NCI-H2081 (cell line): ENCODE results near the gene FAM3B.
"Not testable (repeated sequence)": the region's sequence is repeated elsewhere in the genome, so short reads cannot be mapped to it uniquely, and the experiment has no call there.

Experiments
- DNase-seq, 2 experiments: peaks; one replicate each; lab custom pipeline; 2025; lab: John Stamatoyannopoulos, UW

FAM3B gene

DNA sequence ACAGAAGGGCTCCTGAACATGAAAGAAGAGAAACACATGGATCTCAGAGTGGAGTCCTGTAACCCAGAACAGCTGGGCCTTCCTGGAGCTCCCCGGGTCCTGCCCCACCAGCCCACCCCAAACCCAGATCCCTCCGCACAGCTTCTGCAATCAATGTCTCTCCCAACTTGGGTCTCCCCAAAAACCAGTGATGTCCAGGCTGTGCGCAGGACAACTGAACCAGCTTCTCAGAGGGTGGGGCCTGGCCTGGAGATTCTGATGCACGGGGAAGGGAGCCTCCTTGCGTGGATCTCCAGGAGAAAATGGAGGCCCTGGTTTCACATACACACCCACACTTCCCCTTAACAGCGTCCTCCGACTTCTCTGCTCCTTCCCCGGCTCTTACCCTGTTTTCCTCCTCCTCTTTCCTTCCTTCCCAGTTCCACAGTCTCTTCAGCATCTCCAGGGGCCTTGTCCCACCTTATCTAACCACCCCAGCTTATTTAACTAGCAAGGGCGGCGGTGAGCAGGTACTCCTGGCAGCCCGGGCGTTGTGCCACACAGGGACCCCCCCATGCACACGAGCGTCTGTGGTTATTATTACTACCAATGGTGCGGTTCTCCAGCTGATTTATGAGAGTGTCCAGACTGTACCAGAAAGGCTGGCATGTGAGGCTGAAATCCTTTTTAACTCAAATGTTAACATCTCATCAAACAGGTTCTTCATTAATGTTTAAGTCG, 34.0 kb downstream of the FAM3B start:
- no peak for DNase-seq

- no peak for DNase-seq
These were observed 40.9 kb downstream of the FAM3B start for GRCh38 chr21:41357546-41357945.

DNA sequence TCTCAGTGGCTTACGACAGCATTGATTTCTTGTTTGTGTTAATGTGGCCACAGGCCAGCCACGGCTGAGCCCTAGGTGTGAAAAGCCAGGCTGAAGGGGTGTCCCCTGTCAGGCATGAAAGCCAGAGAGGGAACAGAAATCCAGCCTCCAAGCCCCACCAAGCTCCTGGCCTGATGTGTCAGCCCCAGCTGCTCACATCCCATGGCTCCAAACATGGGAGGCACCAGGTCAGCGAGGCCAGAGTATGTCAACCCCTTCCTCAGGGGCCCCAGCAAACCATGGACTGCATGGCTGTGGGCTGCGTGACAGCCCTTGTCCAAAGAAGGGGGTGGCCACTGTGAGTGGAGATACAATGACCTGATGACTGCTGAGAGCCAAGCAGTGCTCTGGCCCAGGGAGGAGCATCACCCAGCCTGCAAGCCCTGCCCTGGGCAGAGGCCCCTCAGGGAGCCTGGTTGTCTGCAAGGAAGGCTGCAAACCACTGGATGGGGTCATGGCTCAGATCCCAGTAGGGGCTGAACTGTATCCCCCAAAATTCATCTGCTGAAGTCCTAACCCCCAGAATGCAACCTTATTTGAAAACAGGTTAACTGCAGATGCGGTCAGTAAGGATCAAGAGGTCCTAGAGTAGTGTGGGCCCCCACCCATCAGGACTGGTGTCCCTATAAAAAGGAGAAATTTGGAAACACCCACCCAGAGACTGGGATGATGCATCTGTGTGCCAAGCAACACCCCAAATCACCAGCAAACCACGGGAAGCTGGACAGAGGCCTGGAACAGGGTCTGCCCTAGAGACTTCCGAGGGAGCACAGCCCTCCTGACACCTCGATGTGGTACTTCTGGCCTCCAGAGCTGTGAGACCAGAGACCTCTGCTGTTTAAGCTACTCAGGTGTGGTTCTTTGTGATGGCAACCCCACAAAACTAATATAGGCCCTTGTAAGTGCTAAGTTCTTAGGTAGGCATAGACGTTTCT, 41.9 kb downstream of the FAM3B start:
- no peak for DNase-seq

DNA sequence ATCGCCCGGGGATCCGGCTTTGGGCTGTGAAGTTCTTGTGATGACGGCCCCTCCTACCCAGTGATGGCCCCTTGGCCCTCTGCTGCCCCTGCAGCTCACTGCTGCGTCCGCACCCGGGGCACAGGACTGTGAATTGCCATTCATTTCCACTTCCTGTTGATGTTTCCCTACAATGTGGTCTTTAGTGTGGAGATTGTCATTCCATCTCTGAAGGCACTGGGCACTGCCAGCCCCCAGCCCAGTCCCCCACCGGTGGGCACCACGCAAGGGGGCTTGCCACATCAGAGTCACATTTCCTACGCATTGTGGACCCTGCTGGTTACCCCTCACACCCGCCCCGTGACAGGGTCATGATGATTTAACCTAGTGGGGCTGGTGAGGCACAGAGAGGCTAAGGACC, 42.7 kb downstream of the FAM3B start:
- no peak for DNase-seq

DNA sequence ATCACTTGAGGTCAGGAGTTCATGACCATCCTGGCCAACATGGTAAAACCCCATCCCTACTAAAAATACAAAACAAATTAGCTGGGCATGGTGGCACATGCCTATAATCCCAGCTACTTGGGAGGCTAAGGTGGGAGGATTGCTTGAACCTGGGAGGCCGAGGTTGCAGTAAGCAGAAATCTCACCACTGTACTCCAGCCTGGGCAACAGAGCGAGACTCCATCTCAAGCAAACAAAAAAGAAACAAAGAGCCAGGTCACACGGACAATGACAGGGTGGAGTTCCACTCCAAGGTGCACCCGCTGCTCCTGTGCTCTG, 43.1 kb downstream of the FAM3B start:
- DNase-seq: not testable (repeated sequence)

- DNase-seq: peak in 1 of 2 experiments; percentile 16
These were observed 43.6 kb downstream of the FAM3B start for GRCh38 chr21:41360072-41360821.

DNA sequence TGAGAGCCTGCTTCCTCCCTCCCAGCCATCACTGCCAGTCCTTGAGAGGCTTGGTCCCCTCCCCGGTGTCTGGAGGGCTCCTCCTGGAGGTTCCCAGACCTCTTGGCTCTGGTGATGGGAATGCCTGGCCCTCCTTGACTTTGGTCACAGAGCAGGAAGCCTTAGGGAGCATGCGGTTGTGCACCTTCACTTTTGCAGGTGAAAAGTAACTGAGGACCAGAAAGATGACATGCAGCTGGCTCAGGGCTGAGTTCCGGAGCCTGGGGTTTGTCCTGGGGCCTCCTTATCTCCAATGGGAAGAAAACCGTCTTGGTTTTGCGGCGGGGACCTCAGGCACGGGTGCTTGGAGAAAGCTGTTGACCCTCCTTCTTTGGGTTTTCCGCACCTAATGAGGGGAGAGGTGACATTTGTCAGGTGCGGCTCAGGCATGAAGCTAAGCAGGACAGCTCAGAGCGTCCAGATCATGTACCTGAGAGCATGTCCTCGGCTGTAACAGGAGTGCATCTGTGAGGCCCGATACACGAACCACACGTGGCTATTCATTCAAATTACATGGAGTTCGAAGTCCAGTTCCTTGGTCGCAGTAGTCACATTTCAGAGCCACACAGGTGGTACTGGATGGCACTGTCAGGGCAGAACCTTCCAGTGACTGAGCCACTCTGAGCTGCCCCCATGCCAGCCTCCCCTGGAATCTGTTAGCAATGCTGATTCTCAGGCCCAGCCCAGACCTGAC, 44.6 kb downstream of the FAM3B start:
- DNase-seq: no peak

GRCh38 chr21:41361786-41362604, 45.4 kb downstream of the FAM3B start, which contains the start of gene MX2:
MX2 (plus strand) TSS chr21:41362027; CDS start chr21:41376907, 14,880 bp downstream.
- DNase-seq: no peak

DNA sequence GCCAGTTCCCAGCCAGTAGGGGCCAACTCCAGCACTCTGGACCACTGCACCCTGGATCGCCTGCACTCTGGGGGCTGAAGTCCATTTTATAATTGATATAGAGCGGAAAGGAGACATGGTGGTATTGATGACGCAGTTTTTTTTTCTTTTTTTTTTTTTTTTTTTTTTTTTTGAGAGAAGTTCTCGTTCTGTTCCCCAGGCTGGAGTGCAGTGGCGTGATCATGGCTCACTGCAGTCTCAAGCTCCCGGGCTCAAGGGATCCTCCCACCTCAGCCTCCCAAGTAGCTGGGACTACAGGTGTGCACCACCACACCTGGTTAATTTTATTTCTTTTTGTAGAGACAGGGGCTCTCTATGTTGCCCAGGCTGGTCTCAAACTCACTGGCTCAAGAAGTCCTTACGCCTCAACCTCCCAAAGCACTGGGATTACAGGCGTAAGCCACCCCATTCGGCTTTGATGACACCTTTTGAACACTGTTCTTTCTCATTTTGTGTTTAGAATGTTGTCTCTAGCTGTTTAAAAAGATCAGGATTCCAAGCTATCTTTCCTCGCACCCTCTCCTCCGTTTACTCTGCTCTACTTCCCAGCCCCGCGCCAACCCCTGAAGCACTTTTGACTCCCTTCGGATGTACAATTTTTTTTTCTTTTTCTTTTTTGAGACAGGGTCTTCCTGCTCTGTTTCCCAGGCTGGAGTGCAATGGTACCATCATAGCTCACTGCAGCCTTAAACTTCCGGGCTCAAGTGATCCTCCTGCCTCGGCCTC, 46.2 kb downstream of the FAM3B start:
- no peak for DNase-seq

DNA sequence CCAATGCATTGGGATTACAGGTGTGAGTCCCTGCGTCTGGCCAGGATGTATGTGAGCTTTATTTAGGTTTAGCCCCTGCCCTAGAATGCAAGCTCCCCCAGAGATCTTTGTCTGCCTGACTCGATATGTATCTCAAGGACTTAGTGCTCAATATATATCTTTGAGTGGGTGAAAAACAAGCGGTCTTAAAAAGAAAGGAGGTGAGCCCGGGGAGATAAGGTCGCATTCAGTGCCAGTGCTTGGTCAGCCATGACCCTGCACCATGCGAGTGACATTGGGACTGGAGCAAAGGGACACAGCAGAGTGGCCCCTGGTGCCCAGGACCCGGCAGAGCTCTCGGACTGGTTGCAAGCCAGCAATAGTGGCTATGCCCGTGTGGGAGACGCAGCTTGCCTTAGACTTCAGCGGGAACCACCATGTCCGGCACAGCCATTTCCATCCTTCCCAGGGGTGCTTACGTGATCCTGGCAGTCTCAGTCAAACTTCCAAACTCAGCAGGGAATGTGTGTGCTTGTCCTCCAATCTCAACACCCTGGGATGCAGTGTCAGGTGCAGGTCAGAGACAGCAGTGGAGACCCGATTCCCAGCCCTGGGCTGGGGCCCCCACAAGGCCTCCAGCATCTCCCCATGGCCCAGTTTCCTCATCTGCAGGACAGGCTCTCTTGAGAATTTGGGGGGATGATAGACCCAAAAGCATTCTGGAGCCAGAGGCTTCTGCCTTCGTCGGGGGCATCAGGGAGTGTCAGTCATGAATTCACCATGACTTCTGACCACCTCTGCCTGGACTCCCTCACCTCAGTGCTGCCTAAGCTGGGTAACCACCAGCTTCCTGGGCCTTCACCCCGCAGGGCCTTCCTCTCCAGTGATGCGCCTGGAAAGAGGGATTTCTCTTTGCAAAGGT, 47.0 kb downstream of the FAM3B start:
- no peak for DNase-seq

GRCh38 chr21:41364308-41364707, 47.7 kb downstream of the FAM3B start:
- DNase-seq: no peak

DNA sequence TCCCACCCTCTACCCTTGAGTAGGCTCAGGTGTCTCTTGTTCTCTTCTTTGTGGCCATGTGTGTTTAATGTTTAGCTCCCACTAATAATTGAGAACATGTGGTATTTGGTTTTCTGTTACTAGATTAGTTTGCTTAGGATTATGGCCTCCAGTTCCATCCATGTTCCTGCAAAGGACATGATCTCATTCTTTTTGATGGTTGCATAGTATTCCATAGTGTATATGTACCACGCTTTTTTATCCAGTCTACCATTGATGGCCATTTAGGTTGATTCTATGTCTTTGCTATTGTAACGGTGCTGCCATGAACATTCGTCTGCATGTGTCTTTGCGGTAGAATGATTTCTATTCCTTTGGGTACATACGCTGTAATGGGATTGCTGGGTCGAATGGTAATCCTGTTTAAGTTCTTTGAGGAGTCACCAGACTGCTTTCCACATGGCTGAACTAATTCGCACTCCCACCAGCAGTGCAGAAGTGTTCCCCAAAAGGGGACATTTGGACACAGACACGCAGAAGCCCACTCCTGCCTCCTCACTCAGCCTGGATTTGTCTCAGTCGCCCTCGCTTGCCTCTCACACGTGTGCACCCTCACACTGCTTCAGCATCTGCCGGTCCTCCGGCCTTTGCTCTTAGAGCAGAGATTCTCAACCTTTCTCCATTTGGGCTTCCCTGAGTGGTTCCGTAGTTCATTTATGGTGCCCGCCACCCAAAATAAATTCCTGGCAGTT, 48.9 kb downstream of the FAM3B start:
- no peak for DNase-seq

- DNase-seq: no peak
These were observed 50.0 kb downstream of the FAM3B start for GRCh38 chr21:41366522-41367151.

- DNase-seq: no peak
These were observed 50.8 kb downstream of the FAM3B start for GRCh38 chr21:41367301-41367944.

GRCh38 chr21:41367945-41368734, 51.5 kb downstream of the FAM3B start:
- DNase-seq: no peak

DNA sequence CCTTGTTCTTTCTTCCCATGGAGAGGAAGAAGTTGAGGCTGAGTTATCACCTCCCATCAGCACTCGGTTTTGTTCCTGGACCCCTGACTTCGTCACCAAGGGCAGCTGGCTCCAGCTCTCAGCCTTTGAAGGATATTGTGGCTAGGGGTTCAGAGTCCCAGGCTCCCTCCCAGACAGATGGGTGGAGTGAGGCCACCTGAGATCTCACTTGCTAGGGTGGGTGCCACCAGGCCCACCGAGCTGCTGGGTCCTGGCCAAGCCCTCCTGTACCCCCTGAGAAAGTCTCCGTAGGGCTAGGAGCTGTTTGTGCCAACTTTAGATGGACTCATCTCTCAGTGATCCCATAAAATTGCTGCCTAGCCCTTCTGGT, 52.1 kb downstream of the FAM3B start:
- DNase-seq: no peak
